RPMI7951 (cell line): ENCODE data around the gene SCNN1A. TPM values are rescaled to one million over a fixed set of nuclear protein-coding genes. Genes with fewer than 3 reads are reported as not detected.
A peak's percentile ranks its signal among the peaks of the same experiment; 100 is the strongest.

Source experiments
- DNase-seq: peaks from one replicate; pipeline ENCODE4 v3.0.0-alpha.2; 2012; ENCODE audit warnings: low read depth
- total RNA-seq: library from RNA; depleted of rRNA; stranded (reverse); fragments of >200 nt; shearing (Covaris generic); gene quantifications from 2 replicates; pipeline ENCODE4 v1.2.3, GENCODE V29; 2014

SCNN1A gene
- total RNA-seq, 1 experiment from 2014 or later, result not detected

GRCh38 chr12:6334940-6335450 lies 40.4 kb downstream of the SCNN1A start:
- no peak for DNase-seq

- DNase-seq, result no peak
These were observed 41.0 kb downstream of the SCNN1A start for GRCh38 chr12:6334359-6334758.

GRCh38 chr12:6333566-6333965 lies 41.8 kb downstream of the SCNN1A start:
- peak; percentile 84 for DNase-seq

- DNase-seq, result no peak
These were observed 42.3 kb downstream of the SCNN1A start for GRCh38 chr12:6333029-6333428.

- DNase-seq, result peak; percentile 66
These were observed 42.9 kb downstream of the SCNN1A start for GRCh38 chr12:6332459-6332858.

- DNase-seq, result no peak
These were observed 44.2 kb downstream of the SCNN1A start for GRCh38 chr12:6330999-6331714.

GRCh38 chr12:6330192-6330591 lies 45.2 kb downstream of the SCNN1A start:
- DNase-seq, result no peak

- DNase-seq, result no peak
These were observed 45.7 kb downstream of the SCNN1A start for GRCh38 chr12:6329703-6330064.

GRCh38 chr12:6328945-6329702 lies 46.2 kb downstream of the SCNN1A start:
- DNase-seq, result no peak

- no peak for DNase-seq
These were observed 47.2 kb downstream of the SCNN1A start for GRCh38 chr12:6328045-6328779.

- no peak for DNase-seq
These were observed 47.9 kb downstream of the SCNN1A start for GRCh38 chr12:6327229-6328041.

GRCh38 chr12:6326316-6327228 lies 48.8 kb downstream of the SCNN1A start:
- peak; percentile 47 for DNase-seq

- DNase-seq, result no peak
These were observed 50.2 kb downstream of the SCNN1A start for GRCh38 chr12:6324936-6325750.

GRCh38 chr12:6323995-6324711 lies 51.2 kb downstream of the SCNN1A start:
- DNase-seq, result no peak

- peak; percentile 92 for DNase-seq
These were observed 51.9 kb downstream of the SCNN1A start for GRCh38 chr12:6323340-6323994.

- DNase-seq, result no peak
These were observed 52.4 kb downstream of the SCNN1A start for GRCh38 chr12:6322969-6323339.

GRCh38 chr12:6322352-6322751 lies 53.0 kb downstream of the SCNN1A start:
- DNase-seq, result no peak

- DNase-seq, result no peak
These were observed 53.5 kb downstream of the SCNN1A start for GRCh38 chr12:6321905-6322304.
